HL-60/S4 (cell line): ENCODE results near the gene TFAP2C.

Source experiments
- in situ Hi-C: fragments of 300-500 bp; cut with MboI; formaldehyde crosslinking; loops from 2 replicates; pipeline ENCODE4 v1.14.3; 2022; ENCODE audit warnings: low sequenced_read_pairs

The TFAP2C gene

DNA sequence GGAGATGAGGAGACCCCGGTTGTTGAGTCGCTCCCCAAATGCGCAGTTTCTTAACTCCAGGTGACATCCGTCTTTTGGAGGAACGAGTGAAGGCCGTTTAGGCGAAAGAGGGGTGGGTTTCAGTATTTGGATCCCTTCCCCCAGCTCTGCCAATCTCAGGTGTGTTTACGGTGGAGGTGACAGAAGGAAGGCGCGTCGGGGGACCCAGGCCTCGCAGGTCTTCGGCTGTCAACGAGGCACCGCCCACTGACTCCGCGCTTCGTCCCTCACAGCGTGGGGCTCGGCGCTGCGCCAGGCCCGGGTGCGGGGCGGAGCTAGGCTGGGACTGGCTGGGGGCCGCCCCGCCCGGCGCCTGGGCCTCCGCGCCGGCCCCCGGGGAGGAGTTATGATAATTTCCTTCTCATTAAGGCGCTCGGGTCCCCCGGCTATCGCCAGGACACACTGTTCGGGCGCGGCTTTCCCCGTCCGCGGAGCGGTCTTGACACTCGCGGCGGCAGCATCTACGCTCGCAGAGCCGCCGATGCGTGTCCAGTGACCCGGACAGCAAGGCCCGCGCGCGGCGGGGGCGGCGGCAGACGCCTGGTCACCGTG is at the start of gene TFAP2C:
Gene TFAP2C (plus strand): TSS at position 434 of the 591 bp plus-strand sequence. CDS start 239 bp downstream, outside the sequence.
- in situ Hi-C loops = no loop called here

GRCh38 chr20:56580226-56580625 is 48.9 kb upstream of the TFAP2C start:
- in situ Hi-C loops = no loop called here

- in situ Hi-C loops = no loop called here
These were observed 47.4 kb upstream of the TFAP2C start for GRCh38 chr20:56581701-56582100.

DNA sequence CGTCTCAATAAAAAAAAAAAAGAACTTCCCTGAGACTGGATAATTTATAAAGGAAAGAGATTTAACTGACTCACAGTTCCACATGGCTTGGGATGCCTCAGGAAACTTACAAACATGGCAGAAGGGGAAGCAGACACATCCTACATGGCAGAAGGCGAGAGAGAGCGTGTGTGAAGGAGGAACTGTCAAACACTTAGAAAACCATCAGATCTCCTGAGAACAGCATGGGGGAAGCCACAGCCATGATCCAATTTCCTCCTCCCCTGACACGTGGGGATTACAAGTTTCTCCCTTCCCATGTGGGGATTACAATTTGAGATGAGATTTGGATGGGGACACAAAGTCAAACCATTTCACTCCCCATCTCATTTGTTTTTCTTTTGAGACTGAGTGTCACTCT is 46.6 kb upstream of the TFAP2C start:
- in situ Hi-C loops = no loop called here

DNA sequence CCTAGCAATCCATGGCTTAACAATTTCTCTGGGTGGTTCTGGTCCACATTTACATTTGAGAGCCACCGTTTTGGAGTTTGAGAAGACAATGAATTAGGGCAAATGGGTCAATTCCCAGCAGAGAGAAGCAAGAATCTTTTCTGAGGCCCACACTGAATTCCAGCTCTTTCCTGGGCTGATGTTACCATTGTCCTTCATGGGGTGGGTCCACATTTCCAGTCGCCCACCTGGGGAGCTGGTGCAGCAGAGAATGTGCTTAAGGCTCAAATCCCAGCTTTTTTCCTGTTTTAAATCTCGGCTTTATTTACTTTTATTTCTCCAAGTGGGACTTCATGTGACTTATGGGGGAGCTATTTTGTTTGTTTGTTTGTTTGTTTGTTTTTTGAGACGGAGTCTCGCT is 44.2 kb upstream of the TFAP2C start:
- in situ Hi-C loops = no loop called here

- in situ Hi-C loops = no loop called here
These were observed 41.6 kb upstream of the TFAP2C start for GRCh38 chr20:56587307-56588041.

- in situ Hi-C loops = no loop called here
These were observed 40.1 kb upstream of the TFAP2C start for GRCh38 chr20:56588996-56589395.

DNA sequence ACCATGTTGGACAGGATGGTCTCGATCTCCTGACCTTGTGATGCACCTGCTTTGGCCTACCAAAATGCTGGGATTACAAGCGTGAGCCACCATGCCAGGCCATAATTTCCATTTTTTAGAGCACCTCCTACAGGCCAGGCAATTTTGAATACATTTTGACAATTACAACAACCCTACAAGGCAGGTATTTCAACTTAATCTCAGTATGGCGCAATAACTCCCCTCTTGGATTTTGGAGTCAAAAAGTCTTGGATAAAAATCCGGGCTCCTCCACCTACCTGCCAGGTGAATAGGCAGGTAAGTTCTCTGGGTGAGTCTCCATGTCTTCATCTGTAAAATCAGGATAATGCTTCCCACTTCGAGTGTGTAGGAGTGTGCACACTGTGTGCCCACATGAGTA is 39.5 kb upstream of the TFAP2C start:
- in situ Hi-C loops = no loop called here

DNA sequence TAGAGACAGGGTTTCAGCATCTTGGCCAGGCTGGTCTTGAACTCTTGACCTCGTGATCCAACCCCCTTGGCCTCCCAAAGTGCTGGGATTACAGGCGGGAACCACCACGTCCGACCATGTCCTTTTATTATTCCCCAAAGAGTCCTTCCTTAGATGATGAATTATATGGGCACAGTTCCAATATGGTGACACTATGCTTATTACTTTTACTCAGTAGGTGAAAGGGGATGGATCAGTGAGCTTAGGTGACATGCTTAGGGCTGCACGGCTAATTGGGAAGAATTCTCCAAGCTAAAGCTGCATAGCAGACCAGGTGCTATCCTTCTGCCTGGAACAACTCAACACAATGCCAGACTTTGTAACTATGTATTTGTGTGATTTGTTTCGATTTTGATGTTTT is 38.2 kb upstream of the TFAP2C start:
- in situ Hi-C loops = no loop called here

DNA sequence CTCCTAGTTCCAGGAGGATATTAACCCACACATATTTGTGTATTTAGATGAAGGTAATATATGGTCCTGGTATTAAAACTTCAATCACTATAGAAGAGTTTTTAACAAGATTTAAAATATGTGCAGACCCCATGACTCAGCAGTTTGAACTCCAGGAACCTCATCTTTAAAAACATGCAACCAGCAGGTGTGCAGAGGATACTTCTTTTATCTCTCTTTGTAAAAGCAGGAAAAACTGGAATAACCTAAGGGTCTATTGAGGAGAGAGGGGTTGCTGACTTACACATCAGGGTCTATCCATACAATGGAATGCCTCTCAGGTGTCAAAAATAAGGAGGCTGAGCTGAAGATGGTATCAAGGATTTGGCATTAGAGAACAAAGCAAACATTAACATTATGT is 36.9 kb upstream of the TFAP2C start:
- in situ Hi-C loops = no loop called here

DNA sequence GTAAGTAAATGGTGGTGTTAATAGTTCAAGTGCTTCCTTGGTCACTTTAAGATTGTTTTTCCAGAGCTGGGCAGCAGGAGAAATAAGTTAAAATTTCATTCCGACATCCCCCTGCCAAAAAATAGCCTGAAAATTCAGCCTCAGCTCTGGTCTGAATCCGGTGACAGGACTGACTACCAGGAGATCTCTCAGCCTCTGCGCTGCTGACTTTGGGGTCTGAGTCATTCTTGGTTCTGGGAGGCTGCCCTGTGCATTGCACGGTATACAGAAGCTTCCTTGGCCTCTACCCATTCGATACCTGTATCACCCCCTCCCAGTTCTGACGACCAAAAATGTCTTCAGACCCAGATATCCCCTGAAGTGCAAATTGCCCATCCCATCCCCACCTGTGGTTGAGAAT is 36.3 kb upstream of the TFAP2C start:
- in situ Hi-C loops = no loop called here

DNA sequence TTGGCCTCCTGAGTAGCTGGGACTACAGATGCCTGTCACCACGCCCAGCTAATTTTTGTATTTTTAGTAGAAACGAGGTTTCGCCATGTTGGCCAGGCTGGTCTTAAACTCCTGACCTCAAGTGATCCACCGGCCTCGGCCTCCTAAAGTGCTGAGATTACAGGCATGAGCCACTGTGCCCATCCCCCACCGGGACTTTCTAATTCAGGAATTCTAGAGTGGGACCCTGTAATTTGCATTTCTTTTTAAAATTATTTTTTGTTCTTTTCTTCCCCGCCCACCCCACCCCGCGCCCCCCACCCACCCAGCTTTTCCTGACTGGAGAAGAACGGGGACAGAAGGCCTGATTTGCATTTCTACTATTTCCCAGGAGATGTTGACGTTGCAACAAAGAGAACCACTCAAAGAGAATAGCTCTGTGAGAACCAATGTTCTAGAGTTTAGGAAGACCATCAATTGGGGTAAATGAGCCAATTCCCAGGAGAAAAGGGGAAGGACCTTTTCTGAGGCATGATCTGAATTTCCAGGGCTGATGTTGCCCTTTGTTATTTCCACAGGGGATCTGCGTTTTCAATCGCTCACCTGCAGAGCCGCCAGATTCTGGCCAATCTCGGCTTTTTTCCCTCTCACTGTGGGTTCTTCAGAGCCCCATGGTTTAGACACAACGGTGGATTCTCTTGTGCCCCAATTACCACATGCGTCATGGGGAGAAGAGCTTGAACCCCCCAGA is 33.2 kb upstream of the TFAP2C start:
- in situ Hi-C loops = no loop called here

DNA sequence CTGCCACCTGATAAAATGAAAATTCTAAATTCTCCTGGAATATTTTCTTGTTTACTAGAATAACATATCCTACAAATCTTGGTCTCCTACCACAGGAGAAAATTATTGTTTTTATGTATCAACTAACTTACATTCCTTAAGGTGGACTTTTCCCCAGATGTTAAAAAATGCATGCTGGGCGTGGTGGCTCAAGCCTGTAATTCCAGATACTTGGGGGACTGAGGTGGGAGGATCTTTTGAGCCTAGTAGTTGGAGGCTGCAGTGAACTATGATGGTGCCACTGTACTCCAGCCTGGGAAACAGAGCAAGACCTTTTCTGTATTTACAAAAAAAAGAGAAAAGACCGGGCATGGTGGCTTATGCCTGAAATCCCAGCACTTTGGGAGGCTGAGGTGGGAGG is 27.9 kb upstream of the TFAP2C start:
- in situ Hi-C loops = no loop called here

GRCh38 chr20:56604673-56605072 is 24.4 kb upstream of the TFAP2C start:
- in situ Hi-C loops = no loop called here

DNA sequence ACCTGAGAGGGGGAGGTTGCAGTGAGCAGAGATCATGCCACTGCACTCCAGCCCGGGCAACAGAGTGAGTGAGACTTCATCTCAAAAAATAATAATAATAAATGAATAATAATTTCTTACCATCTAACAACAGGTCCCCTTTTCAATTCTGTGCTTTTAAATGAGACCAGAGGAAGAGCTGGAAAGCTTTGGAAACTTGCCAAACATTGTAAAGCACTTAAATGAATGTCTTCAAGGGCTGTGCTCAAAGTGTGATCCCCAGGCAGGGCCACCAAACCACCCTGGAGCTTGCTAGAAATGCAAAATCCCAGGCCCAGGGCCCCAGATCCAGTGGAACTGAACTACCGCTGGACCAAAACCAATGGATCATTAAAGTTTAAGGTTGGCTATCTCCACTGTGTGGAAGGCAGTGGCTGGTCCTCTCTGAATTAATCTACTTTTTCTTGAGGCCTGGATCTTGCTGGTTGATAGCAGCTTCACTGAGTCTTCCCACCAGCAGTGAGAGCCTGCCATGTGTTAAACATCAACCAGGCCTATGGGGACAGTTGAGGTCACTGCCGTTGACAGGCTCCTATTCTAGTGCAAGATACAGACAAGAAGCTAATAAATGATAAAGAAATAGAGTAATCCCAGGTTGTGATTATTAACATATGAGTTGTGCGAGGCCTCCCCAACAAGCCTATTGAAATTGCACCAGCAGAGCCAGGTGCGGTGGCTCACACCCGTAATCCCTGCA is 23.7 kb upstream of the TFAP2C start:
- in situ Hi-C loops = no loop called here

GRCh38 chr20:56606174-56606945 is 22.7 kb upstream of the TFAP2C start:
- in situ Hi-C loops = no loop called here

GRCh38 chr20:56607061-56607704 is 21.9 kb upstream of the TFAP2C start:
- in situ Hi-C loops = no loop called here

DNA sequence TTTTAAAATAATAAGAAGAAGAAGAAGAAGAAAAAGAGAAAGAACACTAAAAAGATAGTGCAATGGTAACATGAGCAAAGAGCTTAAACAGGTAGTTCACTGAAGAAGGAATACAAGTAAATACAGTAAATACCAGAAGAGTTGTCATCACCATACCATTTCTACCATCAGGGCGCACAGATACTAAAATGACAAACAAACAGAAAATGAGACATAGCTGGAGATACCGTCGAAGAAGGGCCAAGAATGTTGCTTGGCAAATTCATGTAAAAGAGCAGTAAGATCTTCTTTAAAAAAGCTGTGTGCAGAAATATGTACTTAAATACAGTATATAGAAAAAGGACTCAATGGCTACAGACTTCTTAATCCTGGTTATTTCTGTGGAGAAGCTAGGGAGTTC is 20.7 kb upstream of the TFAP2C start:
- in situ Hi-C loops = no loop called here

GRCh38 chr20:56609321-56609720 is 19.8 kb upstream of the TFAP2C start:
- in situ Hi-C loops = no loop called here

- in situ Hi-C loops = no loop called here
These were observed 19.0 kb upstream of the TFAP2C start for GRCh38 chr20:56610098-56610497.
